Measurements from ENCODE around the gene ALX4.

ALX4 gene

DNA sequence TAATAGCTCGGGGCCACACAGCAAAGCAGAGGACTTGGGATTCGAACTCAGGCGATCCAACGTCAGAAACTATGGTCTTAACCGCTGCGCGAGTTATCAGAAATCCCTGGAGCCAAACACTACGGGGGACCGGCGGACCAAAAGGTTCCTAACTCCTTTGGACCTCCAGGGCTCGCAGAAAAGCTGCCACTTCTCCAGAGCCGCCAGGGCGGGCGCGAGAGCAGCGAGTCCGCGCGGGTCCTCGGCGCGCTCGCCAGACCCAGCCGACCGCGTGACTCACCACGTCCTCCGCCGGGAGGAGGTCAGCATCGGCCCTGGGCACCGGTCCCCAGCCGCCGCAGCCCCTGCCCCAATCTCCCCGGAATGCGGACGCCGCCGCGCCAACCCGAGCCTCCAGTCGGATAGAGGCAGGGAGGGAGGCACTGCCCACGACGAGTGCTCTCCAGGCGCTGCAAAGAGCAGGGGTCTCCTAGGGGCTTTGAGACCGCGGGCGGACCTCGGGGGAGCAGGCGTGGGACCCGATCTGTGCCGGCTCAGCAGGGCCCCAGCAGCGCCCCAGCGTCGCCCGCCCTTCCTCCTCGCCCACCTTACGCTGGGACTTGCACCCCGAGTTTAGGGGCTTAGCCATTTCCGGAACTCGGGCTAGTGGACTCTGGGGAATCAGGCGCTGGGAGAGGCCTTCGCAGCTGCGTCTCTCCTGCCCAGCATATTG lies 6.2 kb upstream of the ALX4 start:
- no peak for DNase-seq (ENCODE audit: low read depth in 2 of 2)

DNA sequence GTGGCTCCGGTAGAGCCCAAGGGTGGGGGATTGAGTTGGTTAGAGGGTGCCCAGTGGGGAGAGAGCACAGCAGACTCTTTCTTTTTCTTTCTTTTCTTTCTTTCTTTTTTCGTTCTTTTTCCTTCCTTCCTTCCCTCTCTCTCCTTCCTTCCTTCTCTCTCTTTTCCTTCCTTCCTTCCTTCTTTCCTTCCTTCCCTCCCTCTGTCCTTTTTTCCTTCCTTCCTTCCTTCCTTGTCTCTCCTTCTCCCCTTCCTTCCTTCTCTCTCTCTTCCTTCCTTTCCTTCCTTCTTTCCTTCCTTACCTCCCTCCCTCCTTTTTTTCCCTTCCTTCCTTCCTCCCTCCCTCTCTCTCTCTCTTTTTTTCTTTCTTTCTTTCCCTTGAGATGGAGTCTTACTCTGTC lies 4.8 kb upstream of the ALX4 start:
- DNase-seq (ENCODE audit: low read depth in 2 of 2): no peak

DNA sequence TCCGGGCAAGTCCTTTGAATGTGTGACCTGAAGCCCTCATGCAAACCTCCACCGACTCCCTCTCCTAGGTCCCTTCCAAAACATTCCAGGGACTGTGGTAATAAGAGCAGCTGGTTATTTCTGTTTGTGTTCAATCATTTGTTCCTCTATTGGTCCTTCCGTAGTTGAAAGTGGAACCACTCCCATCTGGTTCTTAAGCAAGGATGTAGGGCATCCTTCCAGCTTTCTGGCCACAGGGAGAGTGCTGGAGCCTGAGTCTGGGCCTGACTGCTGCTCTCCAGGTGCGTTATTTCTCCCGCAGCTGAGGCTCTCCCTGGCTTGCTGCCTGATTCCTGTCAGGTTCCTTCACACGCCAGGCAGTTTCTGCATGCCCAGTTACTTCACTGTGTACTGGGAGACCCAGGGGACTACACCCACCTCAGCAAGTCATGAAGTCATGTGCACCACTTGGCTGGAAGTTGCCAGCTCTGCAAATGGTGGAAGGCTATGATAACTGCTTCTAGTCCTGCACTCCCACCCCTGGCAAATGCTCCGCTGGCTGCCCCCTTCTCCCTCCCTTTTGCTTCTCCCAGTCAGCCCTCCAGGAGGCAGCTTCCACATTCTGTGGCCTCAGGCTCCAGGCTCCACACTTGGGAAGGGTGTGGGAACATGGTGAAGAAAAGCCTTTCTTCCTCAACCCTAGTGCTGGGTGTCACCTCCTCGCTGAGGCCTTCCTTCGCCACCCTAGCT lies 4.0 kb upstream of the ALX4 start:
- no peak for DNase-seq (ENCODE audit: low read depth in 2 of 2)

DNA sequence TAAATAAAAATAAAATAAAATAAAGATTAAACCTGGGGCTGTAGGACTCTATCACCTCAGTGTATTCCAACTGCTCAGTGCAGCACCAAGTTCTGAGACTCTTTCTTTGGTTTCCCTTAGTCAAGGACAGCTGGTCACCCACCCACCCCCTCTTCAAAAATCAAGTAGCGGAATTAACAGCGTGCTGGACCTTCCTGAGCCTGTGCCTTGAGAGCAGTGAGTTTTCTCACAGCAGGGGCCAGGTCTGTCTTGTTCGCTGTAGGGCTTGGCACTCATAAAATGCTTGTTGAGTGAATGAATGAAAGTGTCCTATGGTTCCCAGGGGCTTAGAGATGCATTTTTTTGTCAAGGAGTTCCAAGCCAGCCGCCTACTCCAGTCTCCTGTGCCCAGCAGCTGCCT lies 2.9 kb upstream of the ALX4 start:
- no peak for DNase-seq (ENCODE audit: low read depth in 2 of 2)

GRCh38 chr11:44311339-44312261 lies 1.7 kb upstream of the ALX4 start:
- no peak for DNase-seq (ENCODE audit: low read depth in 2 of 2)

DNA sequence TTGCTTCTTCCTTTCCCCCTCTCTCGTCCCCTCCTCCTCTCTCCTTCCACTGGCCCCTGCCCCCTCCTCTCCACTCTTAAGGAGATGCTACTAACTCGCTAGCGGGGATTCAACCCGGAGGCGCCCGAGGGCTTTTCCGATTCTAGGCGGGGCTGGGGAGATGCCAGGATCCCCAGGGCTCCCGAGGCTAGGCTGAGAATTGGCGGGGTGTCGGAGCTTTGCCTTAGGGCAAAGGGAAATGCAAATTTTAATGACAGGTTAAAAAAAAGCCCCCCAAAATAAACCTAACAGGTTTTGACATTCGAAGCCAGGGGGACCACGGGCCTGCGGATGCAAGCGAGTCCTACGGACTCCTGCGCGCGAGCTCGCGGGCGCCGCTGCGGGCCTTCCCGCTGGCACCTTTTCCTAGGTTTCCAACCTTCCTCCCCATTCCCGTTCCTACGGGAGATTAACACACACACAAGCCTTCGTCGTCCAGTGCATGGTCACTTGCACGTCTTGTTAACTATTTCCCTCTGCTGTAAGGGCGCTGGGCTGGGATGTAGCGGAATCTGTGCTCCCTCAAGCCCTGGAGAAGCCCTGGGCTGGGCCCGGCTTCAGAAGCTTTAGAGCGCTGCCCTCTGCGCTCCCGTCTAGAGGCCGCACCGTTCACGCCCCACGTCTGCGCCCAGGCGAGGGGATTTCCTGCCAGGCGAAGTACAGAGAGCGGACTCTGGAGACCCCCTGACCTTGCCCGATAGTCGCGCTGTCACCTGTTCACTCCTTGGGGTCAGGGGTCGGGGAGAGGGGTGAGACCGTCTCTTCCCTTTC lies 729 bp upstream of the ALX4 start:
- no peak for DNase-seq (ENCODE audit: low read depth in 2 of 2)

GRCh38 chr11:44310206-44310462 lies 195 bp upstream of the ALX4 start:
- DNase-seq (ENCODE audit: low read depth in 2 of 2): no peak

- DNase-seq (ENCODE audit: low read depth in 2 of 2): no peak
Measured at GRCh38 chr11:44308923-44309477, 939 bp downstream of the ALX4 start.

- no peak for DNase-seq (ENCODE audit: low read depth in 2 of 2)
Measured at GRCh38 chr11:44308256-44308922, 1.6 kb downstream of the ALX4 start.

DNA sequence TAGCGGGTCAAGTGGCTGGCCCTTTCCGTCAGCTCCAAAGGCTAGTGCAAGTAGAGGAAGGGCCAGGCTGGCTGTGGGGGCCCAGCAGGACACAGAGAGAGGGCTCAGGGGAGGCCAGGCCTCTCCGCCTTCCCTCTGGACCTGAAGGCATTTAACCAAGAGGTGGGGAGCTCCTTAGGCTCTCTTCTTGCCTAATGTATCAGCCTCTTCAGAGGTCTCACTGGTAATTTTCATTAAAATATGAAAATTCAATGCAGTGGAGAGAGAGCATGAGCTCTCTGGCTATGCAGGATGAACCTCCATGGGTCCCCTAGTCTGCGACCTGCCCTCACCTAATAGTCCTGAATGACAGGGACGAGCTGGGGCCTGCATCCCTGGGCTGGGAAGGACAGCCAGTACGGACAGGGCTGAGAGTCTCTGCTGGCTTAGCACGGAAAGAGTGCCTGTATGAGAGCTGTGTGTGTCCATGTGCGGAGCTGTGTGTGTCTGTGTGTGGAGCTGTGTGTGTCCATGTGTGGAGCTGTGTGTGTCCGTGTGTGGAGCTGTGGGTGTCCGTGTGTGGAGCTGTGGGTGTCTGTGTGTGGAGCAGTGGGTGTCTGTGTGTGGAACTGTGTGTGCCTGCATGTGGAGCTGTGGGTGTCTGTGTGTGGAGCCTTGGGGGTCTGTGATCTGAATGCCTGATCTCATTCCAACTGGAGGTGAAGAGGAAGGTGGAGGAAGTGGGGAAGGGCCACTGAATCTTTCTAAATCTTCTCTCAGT lies 2.4 kb downstream of the ALX4 start:
- DNase-seq (ENCODE audit: low read depth in 2 of 2): no peak

- DNase-seq (ENCODE audit: low read depth in 2 of 2): no peak
Measured at GRCh38 chr11:44306918-44307244, 3.1 kb downstream of the ALX4 start.

- DNase-seq (ENCODE audit: low read depth in 2 of 2): no peak
Measured at GRCh38 chr11:44306052-44306917, 3.7 kb downstream of the ALX4 start.

DNA sequence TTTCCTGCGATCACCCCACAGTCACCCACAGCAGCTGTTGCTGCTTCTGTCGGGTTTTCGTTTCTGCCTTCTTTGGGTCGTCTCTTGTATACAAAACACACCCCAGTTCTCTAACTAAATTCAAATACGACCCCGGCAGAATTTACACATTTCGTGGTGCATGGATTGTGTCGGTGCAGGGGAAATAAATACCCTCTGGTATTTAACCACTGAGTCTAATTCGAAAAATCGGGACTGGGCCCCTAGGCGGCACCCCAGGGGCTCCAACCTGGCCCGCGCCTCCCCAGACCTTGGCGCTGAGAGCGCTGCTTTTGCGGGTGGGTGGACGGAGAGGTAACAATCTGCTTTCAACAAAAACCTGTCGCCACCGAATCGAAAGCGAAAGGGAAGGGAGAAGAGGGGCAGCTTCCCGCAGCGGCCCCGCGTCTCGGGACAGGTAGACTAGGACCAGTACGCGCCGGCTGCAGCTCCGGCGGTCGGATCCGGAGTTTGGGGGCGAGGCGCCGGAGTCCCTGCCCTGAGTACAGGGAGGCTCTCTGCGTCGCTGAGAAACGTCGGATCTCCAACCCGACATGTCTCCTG lies 4.4 kb downstream of the ALX4 start:
- DNase-seq (ENCODE audit: low read depth in 2 of 2): no peak

DNA sequence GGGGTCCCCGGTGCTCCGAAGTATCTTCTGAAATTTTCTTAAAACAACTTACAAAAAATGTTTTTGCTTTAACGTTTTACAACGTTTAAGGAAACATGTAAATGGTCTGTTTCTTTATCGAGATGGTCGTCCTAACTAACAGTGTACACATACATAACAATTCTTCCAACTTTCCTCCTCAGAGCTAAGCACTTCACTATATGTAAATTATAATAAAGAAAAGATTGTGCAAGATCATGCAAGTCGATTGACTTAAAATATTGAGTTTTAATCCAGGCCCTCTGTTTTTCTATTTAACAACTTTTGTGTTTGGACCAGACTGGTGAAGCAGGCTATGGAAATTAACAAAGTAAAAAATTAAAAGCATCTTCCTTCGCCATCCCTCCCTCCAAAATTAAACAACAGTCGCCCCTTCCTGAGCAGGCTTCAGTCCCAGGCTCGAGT lies 4.9 kb downstream of the ALX4 start:
- no peak for DNase-seq (ENCODE audit: low read depth in 2 of 2)

DNA sequence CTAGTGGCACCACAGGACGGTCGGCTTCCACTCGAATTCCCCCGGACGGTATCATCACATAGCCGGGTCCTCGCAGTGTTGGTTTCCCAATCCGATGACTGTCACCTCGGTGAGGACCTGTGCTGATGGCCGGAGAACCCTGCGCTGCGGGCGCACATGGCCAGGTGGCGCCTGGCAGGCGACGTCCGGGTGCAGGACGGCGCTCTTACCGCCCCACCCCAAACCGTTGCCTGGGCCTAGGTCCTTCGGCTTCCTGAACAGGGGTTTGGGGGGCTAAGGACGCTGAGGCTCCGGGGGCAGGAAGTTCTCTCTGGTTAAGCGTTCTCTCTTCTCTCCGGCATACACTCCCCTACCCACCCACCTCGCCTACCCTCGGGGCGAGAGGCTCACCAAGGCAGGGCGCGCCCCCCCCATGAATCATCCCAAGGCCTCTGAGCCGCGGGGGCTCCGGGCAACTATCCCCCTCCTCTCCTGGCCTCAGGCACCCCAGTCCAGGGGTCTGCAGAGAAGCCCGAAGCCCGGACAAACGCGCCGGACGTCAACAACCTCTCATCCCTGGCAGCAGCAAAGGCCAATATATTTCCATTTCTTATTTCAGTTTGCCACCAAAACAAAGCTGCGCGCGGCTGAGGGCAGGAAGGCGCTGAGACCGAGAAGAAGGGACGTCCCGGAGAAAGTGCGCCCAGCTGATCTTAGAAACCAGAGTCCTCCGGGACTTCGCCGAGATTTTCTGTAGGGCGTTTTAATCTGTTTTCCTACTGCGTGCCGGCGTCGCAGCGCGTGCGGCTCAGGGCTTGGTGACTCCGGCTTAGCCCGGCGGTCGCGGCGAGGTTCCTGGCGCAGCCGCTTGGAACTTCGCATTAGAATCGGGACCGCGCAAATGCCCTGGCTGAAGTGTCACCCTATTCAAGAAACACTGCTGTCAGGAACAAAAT lies 5.6 kb downstream of the ALX4 start:
- no peak for DNase-seq (ENCODE audit: low read depth in 2 of 2)

GRCh38 chr11:44303401-44303938 lies 6.5 kb downstream of the ALX4 start:
- no peak for DNase-seq (ENCODE audit: low read depth in 2 of 2)

- DNase-seq (ENCODE audit: low read depth in 2 of 2): no peak
Measured at GRCh38 chr11:44301564-44302271, 8.2 kb downstream of the ALX4 start.
